ENCODE data around the gene RAB36. TPM values are rescaled to one million over a fixed set of nuclear protein-coding genes. Genes with fewer than 3 reads are reported as not detected.

Gene RAB36
- total RNA-seq, 2 experiments from 2014 or later: 0.20 to 0.22 TPM

GRCh38 chr22:23178512-23179254 is 33.4 kb downstream of the RAB36 start:
- Mint-ChIP-seq H3K4me3 (peak overlapping the region; percentile 3), H3K4me1 (ENCODE audit: low read depth) (peaks cover 42% of the 10 kb centered on the region), H3K27me3 (no peaks in the 10 kb centered on the region), H3K36me3 (ENCODE audit: low read depth) (peaks cover 16% of the 10 kb centered on the region), H3K9me3 (peaks cover 14% of the 10 kb centered on the region), H3K27ac (no peak overlapping the region)
- intact Hi-C loops (cut with micrococcal nuclease): loop anchor here (2.0 kb wide), 1 partner anchor 104 kb away; no protein-coding TSS in a partner anchor
- peak; percentile 100 for TF ChIP-seq CTCF (IDR thresholded peaks at IDR 0.05)
- DNase-seq (peak; percentile 62), ATAC-seq (no peak)
- ChIA-PET CTCF (interaction anchor here (0.9 to 15.8 kb wide), 20 partner anchors 9 to 207 kb away, joined by 3 to 237 read pairs (median 5); partner anchors contain the start of gene RAB36), POLR2A (no interaction called here)

GRCh38 chr22:23179381-23180299 is 34.4 kb downstream of the RAB36 start:
- H3K27me3 Mint-ChIP-seq: no peaks in the 10 kb centered on the region
- peaks cover 16% of the 10 kb centered on the region for H3K36me3 Mint-ChIP-seq (ENCODE audit: low read depth)
- DNase-seq: peak; percentile 53
- TF ChIP-seq CTCF (IDR thresholded peaks at IDR 0.05): no peak
- peak; percentile 6 for ATAC-seq
- H3K27ac Mint-ChIP-seq: peak overlapping the region; percentile 36
- peak overlapping the region; percentile 60 for H3K4me3 Mint-ChIP-seq
- H3K9me3 Mint-ChIP-seq: peaks cover 14% of the 10 kb centered on the region
- ChIA-PET POLR2A (interaction anchor here (0.6 to 1.1 kb wide), 2 partner anchors 100 to 102 kb away, joined by 3 to 4 read pairs; no protein-coding TSS in a partner anchor), CTCF (interaction anchor here (1.4 to 15.8 kb wide), 6 partner anchors 42 to 169 kb away, joined by 3 to 237 read pairs (median 8); no protein-coding TSS in a partner anchor)
- H3K4me1 Mint-ChIP-seq (ENCODE audit: low read depth): peaks cover 48% of the 10 kb centered on the region
- intact Hi-C loops (cut with micrococcal nuclease): loop anchor here (2.0 to 5.0 kb wide), 2 partner anchors 58 to 103 kb away; no protein-coding TSS in a partner anchor

GRCh38 chr22:23180301-23180892 is 35.1 kb downstream of the RAB36 start, which contains the start of gene BCR:
BCR (plus strand) TSS chr22:23180509; CDS start chr22:23180961, 452 bp downstream.
- ATAC-seq (peak; percentile 59), DNase-seq (peak; percentile 61)
- Mint-ChIP-seq H3K9me3 (peaks cover 14% of the 10 kb centered on the region), H3K27ac (peak within 1 kb of the TSS; percentile 51), H3K4me3 (peak within 1 kb of the TSS; percentile 87), H3K4me1 (ENCODE audit: low read depth) (peaks cover 53% of the 10 kb centered on the region), H3K27me3 (no peaks in the 10 kb centered on the region), H3K36me3 (ENCODE audit: low read depth) (peaks cover 16% of the 10 kb centered on the region)
- ChIA-PET POLR2A (interaction anchor here (0.6 to 1.4 kb wide), 3 partner anchors 49 to 101 kb away, joined by 3 to 4 read pairs (median 4); no protein-coding TSS in a partner anchor), CTCF (interaction anchor here (9.7 to 15.8 kb wide), 2 partner anchors 101 to 109 kb away, joined by 64 to 237 read pairs; no protein-coding TSS in a partner anchor)
- intact Hi-C loops (cut with micrococcal nuclease): loop anchor here (5.0 kb wide), 1 partner anchor 57 kb away; no protein-coding TSS in a partner anchor
- no peak for TF ChIP-seq CTCF (IDR thresholded peaks at IDR 0.05)

- TF ChIP-seq CTCF (IDR thresholded peaks at IDR 0.05): no peak
- ChIA-PET POLR2A (interaction anchor here (1.1 to 2.6 kb wide), 5 partner anchors 32 to 93 kb away, joined by 3 to 10 read pairs (median 4); no protein-coding TSS in a partner anchor), CTCF (interaction anchor here (1.0 to 15.8 kb wide), 3 partner anchors 62 to 109 kb away, joined by 4 to 237 read pairs (median 64); no protein-coding TSS in a partner anchor)
- Mint-ChIP-seq H3K27ac (peak overlapping the region; percentile 51), H3K27me3 (no peaks in the 10 kb centered on the region), H3K4me1 (ENCODE audit: low read depth) (peaks cover 53% of the 10 kb centered on the region), H3K4me3 (peak overlapping the region; percentile 87), H3K36me3 (ENCODE audit: low read depth) (peaks cover 16% of the 10 kb centered on the region), H3K9me3 (peaks cover 10% of the 10 kb centered on the region)
- ATAC-seq (peak; percentile 4), DNase-seq (peak; percentile 36)
- intact Hi-C loops (cut with micrococcal nuclease): loop anchor here (5.0 kb wide), 1 partner anchor 56 kb away; no protein-coding TSS in a partner anchor
Observed at GRCh38 chr22:23180893-23181720, 35.8 kb downstream of the RAB36 start.

All from activated CD8-positive, alpha-beta T cell treated with anti-CD3 and anti-CD28 coated beads for 36 hours (primary cell).